Naive B cell (primary cell): ENCODE results near the gene GPANK1. TPM values are rescaled to one million over a fixed set of nuclear protein-coding genes. Genes with fewer than 3 reads are reported as not detected.

Experiments
- polyA plus RNA-seq, 6 donors: library from polyadenylated mRNA; unstranded; fragments of 300-500 nt; fragmentation: Illumina TruSeq; gene quantifications; one replicate each; pipeline ENCODE4 v1.2.3, GENCODE V29; 2021; ENCODE audit warnings: low read depth in 6 of 6

GPANK1 gene
- polyA plus RNA-seq, 6 donors from 2014 or later = 18.5 to 27.8 (median 23.5) TPM

Other genes with a start within 250 kb of the GPANK1 start
- gene MICB, start 166.9 kb downstream of the GPANK1 start, polyA plus RNA-seq = 10 to 100 TPM in 3 of 6 donors, 1 to 10 TPM in 3; 4.4 to 14.3 (median 9.7) TPM
- gene MCCD1, start 136.0 kb downstream of the GPANK1 start, polyA plus RNA-seq = not detected
- 100 to 1,000 TPM in 1 of 6 donors, 10 to 100 TPM in 5; 41.6 to 117 (median 74.5) TPM for gene DDX39B, start 123.0 kb downstream of the GPANK1 start, polyA plus RNA-seq
- gene ATP6V1G2, start 118.4 kb downstream of the GPANK1 start, polyA plus RNA-seq = under 1 TPM in 2 of 6 donors, not detected in 4; 0.67 to 0.69 TPM
- 10 to 100 TPM in 2 of 6 donors, 1 to 10 TPM in 3, under 1 TPM in 1; 0.24 to 11.4 (median 8.9) TPM for gene NFKBIL1, start 117.4 kb downstream of the GPANK1 start, polyA plus RNA-seq
- gene LTA, start 92.7 kb downstream of the GPANK1 start, polyA plus RNA-seq = 10 to 100 TPM in 5 of 6 donors, 1 to 10 TPM in 1; 6.6 to 26.0 (median 19.4) TPM
- 1 to 10 TPM; 1.1 to 5.2 (median 2.6) TPM for gene TNF, start 89.4 kb downstream of the GPANK1 start, polyA plus RNA-seq
- 1,000 to 10,000 TPM; 1,940 to 3,141 (median 2,206) TPM for gene LTB, start 82.6 kb downstream of the GPANK1 start, polyA plus RNA-seq
- gene LST1, start 78.7 kb downstream of the GPANK1 start, polyA plus RNA-seq = 10 to 100 TPM; 28.2 to 78.2 (median 35.2) TPM
- gene NCR3, start 72.0 kb downstream of the GPANK1 start, polyA plus RNA-seq = 100 to 1,000 TPM in 5 of 6 donors, 10 to 100 TPM in 1; 84.4 to 158 (median 108) TPM
- 10 to 100 TPM in 1 of 6 donors, 1 to 10 TPM in 4, under 1 TPM in 1; 0.50 to 14.4 (median 3.5) TPM for gene AIF1, start 49.8 kb downstream of the GPANK1 start, polyA plus RNA-seq
- gene PRRC2A, start 44.3 kb downstream of the GPANK1 start, polyA plus RNA-seq = 10 to 100 TPM in 1 of 6 donors, 1 to 10 TPM in 4, under 1 TPM in 1; 0.70 to 11.3 (median 6.3) TPM
- 10 to 100 TPM; 20.1 to 27.0 (median 24.2) TPM for gene BAG6, start 12.3 kb downstream of the GPANK1 start, polyA plus RNA-seq
- 10 to 100 TPM in 4 of 6 donors, 1 to 10 TPM in 2; 7.6 to 19.6 (median 13.7) TPM for gene APOM, start 9.1 kb downstream of the GPANK1 start, polyA plus RNA-seq
- 10 to 100 TPM; 16.8 to 39.9 (median 28.4) TPM for gene C6orf47, start 4.2 kb downstream of the GPANK1 start, polyA plus RNA-seq
- gene CSNK2B, start 1.1 kb upstream of the GPANK1 start, polyA plus RNA-seq = 100 to 1,000 TPM; 279 to 299 (median 286) TPM
- gene LY6G5B, start 5.0 kb upstream of the GPANK1 start, polyA plus RNA-seq = under 1 TPM in 3 of 6 donors, not detected in 3; 0.23 to 0.87 (median 0.50) TPM
- 1 to 10 TPM in 1 of 6 donors, under 1 TPM in 3, not detected in 2; 0.48 to 1.6 (median 0.92) TPM for gene LY6G5C, start 16.1 kb upstream of the GPANK1 start, polyA plus RNA-seq
- 10 to 100 TPM; 27.3 to 45.3 (median 33.4) TPM for gene ABHD16A, start 38.3 kb upstream of the GPANK1 start, polyA plus RNA-seq
- 1 to 10 TPM in 1 of 6 donors, under 1 TPM in 2, not detected in 3; 0.60 to 1.8 (median 0.75) TPM for gene LY6G6F, start 41.9 kb upstream of the GPANK1 start, polyA plus RNA-seq
- not detected for gene LY6G6D, start 50.4 kb upstream of the GPANK1 start, polyA plus RNA-seq
- gene LY6G6C, start 56.7 kb upstream of the GPANK1 start, polyA plus RNA-seq = not detected
- 1 to 10 TPM in 5 of 6 donors, not detected in 1; 3.0 to 5.1 (median 3.7) TPM for gene MPIG6B, start 58.4 kb upstream of the GPANK1 start, polyA plus RNA-seq
- gene DDAH2, start 64.3 kb upstream of the GPANK1 start, polyA plus RNA-seq = 10 to 100 TPM; 57.1 to 87.6 (median 82.1) TPM
- gene CLIC1, start 71.5 kb upstream of the GPANK1 start, polyA plus RNA-seq = 100 to 1,000 TPM; 536 to 743 (median 628) TPM
- gene MSH5, start 75.0 kb upstream of the GPANK1 start, polyA plus RNA-seq = 1 to 10 TPM in 5 of 6 donors, not detected in 1; 1.9 to 9.3 (median 2.6) TPM
- gene SAPCD1, start 97.7 kb upstream of the GPANK1 start, polyA plus RNA-seq = under 1 TPM in 1 of 6 donors, not detected in 5; 0.96 TPM
- under 1 TPM in 2 of 6 donors, not detected in 4; 0.13 to 0.29 TPM for gene VWA7, start 112.3 kb upstream of the GPANK1 start, polyA plus RNA-seq
- 10 to 100 TPM; 42.2 to 70.6 (median 50.3) TPM for gene VARS1, start 130.8 kb upstream of the GPANK1 start, polyA plus RNA-seq
- gene LSM2, start 142.0 kb upstream of the GPANK1 start, polyA plus RNA-seq = 100 to 1,000 TPM in 1 of 6 donors, 10 to 100 TPM in 5; 75.4 to 107 (median 92.4) TPM
- gene HSPA1L, start 150.3 kb upstream of the GPANK1 start, polyA plus RNA-seq = 1 to 10 TPM in 1 of 6 donors, under 1 TPM in 4, not detected in 1; 0.45 to 1.4 (median 0.71) TPM
- 10 to 100 TPM in 2 of 6 donors, 1 to 10 TPM in 3, under 1 TPM in 1; 0.23 to 12.1 (median 7.9) TPM for gene HSPA1A, start 150.5 kb upstream of the GPANK1 start, polyA plus RNA-seq
- 1 to 10 TPM; 1.1 to 2.8 (median 1.8) TPM for gene HSPA1B, start 162.7 kb upstream of the GPANK1 start, polyA plus RNA-seq
- gene NEU1, start 197.8 kb upstream of the GPANK1 start, polyA plus RNA-seq = 10 to 100 TPM; 10.9 to 19.5 (median 18.2) TPM
- not detected for gene SLC44A4, start 214.0 kb upstream of the GPANK1 start, polyA plus RNA-seq
- 10 to 100 TPM; 29.9 to 50.7 (median 35.9) TPM for gene EHMT2, start 232.7 kb upstream of the GPANK1 start, polyA plus RNA-seq
- under 1 TPM in 1 of 6 donors, not detected in 5; 0.20 TPM for gene ZBTB12, start 237.1 kb upstream of the GPANK1 start, polyA plus RNA-seq